GM06990 (cell line): ENCODE results near the gene MAGI2.

Experiments
- DNase-seq: peaks from one replicate; pipeline ENCODE4 v3.0.0-alpha.2; 2011; ENCODE audit not compliant: insufficient read length; ENCODE audit errors: extremely low read depth
- H3K27me3 ChIP-seq: replicated peaks from 2 replicates; pipeline ENCODE4 v1.6.0; 2011; ENCODE audit warnings: low read length; ENCODE audit not compliant: control insufficient read depth, insufficient read depth
- H3K36me3 ChIP-seq: 2 replicates; pipeline ENCODE4 v1.5.1; 2011; ENCODE audit warnings: low read length; ENCODE audit not compliant: control insufficient read depth, insufficient read depth
- H3K4me3 ChIP-seq: replicated peaks from 2 replicates; pipeline ENCODE4 v1.5.1; 2011; ENCODE audit warnings: low read depth, mild to moderate bottlenecking, control low read depth, low read length
- CTCF ChIP-seq: IDR thresholded peaks from 2 replicates; pipeline ENCODE4 v1.5.1; 2011; ENCODE audit warnings: low read length, control low read depth, mild to moderate bottlenecking, inconsistent platforms; ENCODE audit not compliant: insufficient read depth, poor library complexity, severe bottlenecking

Gene MAGI2

GRCh38 chr7:78434281-78434680, 1019.2 kb downstream of the MAGI2 start:
- no peaks in the 10 kb centered on the region; the same call in 1 of the 2 replicates for H3K27me3 ChIP-seq
- DNase-seq = no peak
- no peak for TF ChIP-seq CTCF
- H3K36me3 ChIP-seq = no peaks in the 10 kb centered on the region
- no peak overlapping the region for H3K4me3 ChIP-seq

GRCh38 chr7:78433421-78433820, 1020.0 kb downstream of the MAGI2 start:
- Histone ChIP-seq H3K4me3 (no peak overlapping the region), H3K27me3 (no peaks in the 10 kb centered on the region; the same call in 1 of the 2 replicates)
- TF ChIP-seq CTCF = no peak

GRCh38 chr7:78429878-78430277, 1023.6 kb downstream of the MAGI2 start:
- H3K27me3 ChIP-seq = no peaks in the 10 kb centered on the region
- no peak overlapping the region for H3K4me3 ChIP-seq
- no peak for DNase-seq
- H3K36me3 ChIP-seq = no peaks in the 10 kb centered on the region
- TF ChIP-seq CTCF = no peak

More at GRCh38 chr7:78433421-78433820, 1020.0 kb downstream of the MAGI2 start:
- no peaks in the 10 kb centered on the region for H3K36me3 ChIP-seq
- no peak for DNase-seq

GRCh38 chr7:78427209-78427608, 1026.3 kb downstream of the MAGI2 start:
- TF ChIP-seq CTCF = no peak
- no peak for DNase-seq
- no peaks in the 10 kb centered on the region for H3K27me3 ChIP-seq
- no peak overlapping the region for H3K4me3 ChIP-seq
- H3K36me3 ChIP-seq = no peaks in the 10 kb centered on the region

GRCh38 chr7:78420001-78420400, 1033.5 kb downstream of the MAGI2 start:
- Histone ChIP-seq H3K27me3 (no peaks in the 10 kb centered on the region), H3K4me3 (no peak overlapping the region), H3K36me3 (no peaks in the 10 kb centered on the region)
- TF ChIP-seq CTCF = no peak
- no peak for DNase-seq
